ENCODE data around the gene SPATA1. TPM values are rescaled to one million over a fixed set of nuclear protein-coding genes. Genes with fewer than 3 reads are reported as not detected.

Gene SPATA1
- total and polyA plus RNA-seq, 2 of the 8 experiments (the other 6 are each of a cell fraction or from before 2014, with no cell fraction given), result 0.51 to 1.1 TPM

GRCh38 chr1:84478876-84479868, 27.0 kb upstream of the SPATA1 start, which contains the start of gene RPF1:
Gene RPF1, plus strand, starts transcription at chr1:84479266. Its CDS starts 16 bp downstream, at chr1:84479282.
- peak; percentile 17 to 79 for DNase-seq (ENCODE audit: low read depth in 1 of 2, low spot score in 2 of 2)
- H3K27ac ChIP-seq (ENCODE audit: low read depth, low read length), result peak within 1 kb of the TSS; percentile 57; the same call in 1 of the 2 replicates
- H4K8ac ChIP-seq (ENCODE audit: extremely low read depth, insufficient read depth, low read length), result peak within 1 kb of the TSS; percentile 98; the same call in 1 of the 2 replicates
- peak within 1 kb of the TSS; percentile 17; the same call in 1 of the 2 replicates for H3K18ac ChIP-seq (ENCODE audit: extremely low read depth, low read length)
- no peak within 1 kb of the TSS for H3K23ac ChIP-seq (ENCODE audit: insufficient read length)
- 7% methylated on average over 51 of the region's 51 CpGs; no CpG with 5 or more reads in 1 of the 2 experiments for WGBS, 2 experiments (ENCODE audit: extremely low coverage in 1 of 2, insufficient coverage in 1 of 2, insufficient read length in 1 of 2, insufficient replicate concordance in 2 of 2, low coverage in 1 of 2, low lambda C conversion rate in 2 of 2, missing lambda C conversion rate in 1 of 2)
- H3K9ac ChIP-seq (replicated peaks in 1 of 4; ENCODE audit: extremely low read depth in 1 of 4, low read depth in 3 of 4, low read length in 3 of 4), result peak within 1 kb of the TSS; percentile 73 to 82 (median 77)
- peak within 1 kb of the TSS; percentile 28 for H3K56ac ChIP-seq (replicated peaks; ENCODE audit: insufficient read length, low read depth, low read length)
- H2BK20ac ChIP-seq (ENCODE audit: low read length), result no peak within 1 kb of the TSS
- H2BK120ac ChIP-seq (replicated peaks; ENCODE audit: low read depth, low read length), result no peak within 1 kb of the TSS
- FAIRE-seq, result no peak
- peaks cover 6 to 8% of the 10 kb centered on the region in 2 experiments; a peak in 3 of 4 replicates for H3K9me3 ChIP-seq (ENCODE audit: insufficient read depth in 2 of 2, low read depth in 1 of 2, low read length in 1 of 2)
- no peak within 1 kb of the TSS for H4K5ac ChIP-seq (ENCODE audit: insufficient read length, low read depth, low read length)
- H3K36me3 ChIP-seq (ENCODE audit: control insufficient read depth in 2 of 4, insufficient read depth in 4 of 4, low read length in 3 of 4), result peaks cover 0 to 14% (median 7%) of the 10 kb centered on the region in 4 experiments; a peak in 4 of 8 replicates
- no peak within 1 kb of the TSS for H2AK5ac ChIP-seq (ENCODE audit: low read depth, low read length)
- H3K4me1 ChIP-seq (replicated peaks in 1 of 4; ENCODE audit: control insufficient read depth in 3 of 4, insufficient read depth in 4 of 4, low read length in 3 of 4), result no peaks in the 10 kb centered on the region
- peak within 1 kb of the TSS; percentile 97 for H2AFZ ChIP-seq (ENCODE audit: low read length)
- H3K79me1 ChIP-seq (ENCODE audit: low read depth, low read length), result no peaks in the 10 kb centered on the region; the same call in 1 of the 2 replicates
- H3K14ac ChIP-seq (ENCODE audit: insufficient read length), result no peak within 1 kb of the TSS
- CTCF ChIA-PET (ENCODE audit: partially characterized antibody), result interaction anchor here (0.8 to 2.3 kb wide), 5 partner anchors 13 to 456 kb away, joined by 3 to 6 read pairs (median 3); no protein-coding TSS in a partner anchor
- POLR2A ChIA-PET (ENCODE audit: partially characterized antibody), result interaction anchor here (1.0 to 1.6 kb wide), 4 partner anchors 21 to 40 kb away, joined by 3 to 6 read pairs (median 4); partner anchors contain the start of genes GNG5 and SPATA1
- no peak within 1 kb of the TSS for H2BK15ac ChIP-seq (ENCODE audit: low read length)
- H3K4ac ChIP-seq (replicated peaks; ENCODE audit: insufficient read length, low read depth, low read length), result no peak within 1 kb of the TSS
- H3K23me2 ChIP-seq (ENCODE audit: low read depth, low read length), result peaks cover 3% of the 10 kb centered on the region; the same call in 1 of the 2 replicates
- peaks cover 2 to 37% (median 23%) of the 10 kb centered on the region in 4 experiments for H3K27me3 ChIP-seq (replicated peaks in 1 of 4; ENCODE audit: control insufficient read depth in 3 of 4, extremely low read depth in 1 of 4, insufficient read depth in 3 of 4, low read length in 3 of 4)
- H4K20me1 ChIP-seq (replicated peaks in 1 of 2; ENCODE audit: control insufficient read depth in 1 of 2, insufficient read depth in 2 of 2, low read length in 2 of 2), result no peaks in the 10 kb centered on the region
- no peak within 1 kb of the TSS for H4K91ac ChIP-seq (replicated peaks; ENCODE audit: insufficient read length, low read length)
- no peak within 1 kb of the TSS for H2BK12ac ChIP-seq (ENCODE audit: low read depth, low read length)
- H2BK5ac ChIP-seq (ENCODE audit: low read depth, low read length), result peak within 1 kb of the TSS; percentile 67; the same call in 1 of the 2 replicates
- peak within 1 kb of the TSS; percentile 80 to 82 for H3K4me2 ChIP-seq (ENCODE audit: insufficient read depth in 1 of 2, low read depth in 2 of 2, low read length in 2 of 2)
- H3K79me2 ChIP-seq (ENCODE audit: control insufficient read depth in 1 of 2, insufficient read depth in 2 of 2, low read length in 2 of 2), result peaks cover 3 to 29% of the 10 kb centered on the region in 2 experiments; a peak in 3 of 4 replicates
- peak within 1 kb of the TSS; percentile 77 to 92 (median 85) for H3K4me3 ChIP-seq (ENCODE audit: extremely low read depth in 1 of 4, insufficient read depth in 2 of 4, low read depth in 3 of 4, low read length in 4 of 4)
- peak; percentile 89 for TF ChIP-seq YY1 (IDR thresholded peaks at IDR 0.05; ENCODE audit: low read depth, low read length)
- TF ChIP-seq HDAC2 (IDR thresholded peaks at IDR 0.05; ENCODE audit: borderline replicate concordance in 1 of 2, low read depth in 2 of 2, low read length in 2 of 2), result no peak
- peak; percentile 64 for TF ChIP-seq CREB1 (IDR thresholded peaks at IDR 0.05)
- no peak for TF ChIP-seq MAFK (IDR thresholded peaks at IDR 0.05; ENCODE audit: low read depth, low read length)
- TF ChIP-seq ASH2L (IDR thresholded peaks at IDR 0.05; ENCODE audit: low read length), result peak; percentile 94
